Progenitor cell of endocrine pancreas (in vitro differentiated cells): Measurements from ENCODE around the gene ADAM17. TPM values are rescaled to one million over a fixed set of nuclear protein-coding genes. Genes with fewer than 3 reads are reported as not detected.

Source experiments
- DNase-seq: peaks from one replicate; pipeline ENCODE4 v3.0.0; 2021; ENCODE audit warnings: low spot score; ENCODE audit not compliant: unreplicated experiment
- H3K27ac Mint-ChIP-seq: 2 replicates; pipeline ENCODE4 v1.8.0; 2021; ENCODE audit warnings: mild to moderate bottlenecking, moderate library complexity, mixed read lengths
- H3K27me3 Mint-ChIP-seq: 2 replicates; pipeline ENCODE4 v1.8.0; 2021; ENCODE audit warnings: mixed read lengths
- H3K36me3 Mint-ChIP-seq: 2 replicates; pipeline ENCODE4 v1.8.0; 2022; ENCODE audit warnings: mixed read lengths; ENCODE audit not compliant: insufficient read depth
- H3K4me1 Mint-ChIP-seq: 2 replicates; pipeline ENCODE4 v1.8.0; 2021; ENCODE audit warnings: low read depth, mixed read lengths
- H3K4me3 Mint-ChIP-seq: 2 replicates; pipeline ENCODE4 v1.8.0; 2021; ENCODE audit warnings: low read depth, mild to moderate bottlenecking, moderate library complexity, mixed read lengths
- H3K9me3 Mint-ChIP-seq: 2 replicates; pipeline ENCODE4 v1.8.0; 2021; ENCODE audit warnings: low read depth, mixed read lengths
- total RNA-seq: library from RNA; stranded (reverse); gene quantifications from 2 replicates; pipeline ENCODE4 v1.2.1, GENCODE V29; 2021
- TF ChIP-seq, protein P1 (sequence below): fragments of 200-600 bp; sonication (generic); IDR thresholded peaks from one replicate; pipeline ENCODE4 v1.5.0; 2021; ENCODE audit warnings: antibody characterized with exemption, mild to moderate bottlenecking; ENCODE audit not compliant: unreplicated experiment

Gene ADAM17
- total RNA-seq, 1 donor from 2014 or later: 53.1 TPM

DNA sequence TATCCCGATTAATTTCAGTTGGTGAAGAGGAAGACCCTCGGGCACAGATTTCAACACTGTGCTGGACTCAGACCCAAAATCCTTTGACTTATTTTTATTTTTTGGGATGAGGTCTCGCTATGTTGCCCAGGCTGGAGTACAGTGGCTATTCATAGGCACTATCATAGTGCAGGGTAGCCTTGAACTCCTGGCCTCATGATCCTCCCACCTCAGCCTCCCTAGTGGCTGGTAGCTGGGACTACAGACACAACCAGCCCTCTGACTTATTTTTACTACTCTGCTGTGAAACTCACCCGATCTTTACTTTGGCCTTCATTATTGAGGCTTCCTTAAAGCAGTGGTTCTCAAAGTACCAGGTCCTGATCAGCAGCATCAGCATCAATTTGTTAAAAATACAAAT is 18.2 kb upstream of the ADAM17 start:
- Mint-ChIP-seq H3K36me3 (no peaks in the 10 kb centered on the region), H3K9me3 (no peaks in the 10 kb centered on the region), H3K4me1 (peaks cover 3% of the 10 kb centered on the region), H3K27ac (no peak overlapping the region), H3K27me3 (no peaks in the 10 kb centered on the region), H3K4me3 (no peak overlapping the region)
- TF ChIP-seq, protein P1, sequence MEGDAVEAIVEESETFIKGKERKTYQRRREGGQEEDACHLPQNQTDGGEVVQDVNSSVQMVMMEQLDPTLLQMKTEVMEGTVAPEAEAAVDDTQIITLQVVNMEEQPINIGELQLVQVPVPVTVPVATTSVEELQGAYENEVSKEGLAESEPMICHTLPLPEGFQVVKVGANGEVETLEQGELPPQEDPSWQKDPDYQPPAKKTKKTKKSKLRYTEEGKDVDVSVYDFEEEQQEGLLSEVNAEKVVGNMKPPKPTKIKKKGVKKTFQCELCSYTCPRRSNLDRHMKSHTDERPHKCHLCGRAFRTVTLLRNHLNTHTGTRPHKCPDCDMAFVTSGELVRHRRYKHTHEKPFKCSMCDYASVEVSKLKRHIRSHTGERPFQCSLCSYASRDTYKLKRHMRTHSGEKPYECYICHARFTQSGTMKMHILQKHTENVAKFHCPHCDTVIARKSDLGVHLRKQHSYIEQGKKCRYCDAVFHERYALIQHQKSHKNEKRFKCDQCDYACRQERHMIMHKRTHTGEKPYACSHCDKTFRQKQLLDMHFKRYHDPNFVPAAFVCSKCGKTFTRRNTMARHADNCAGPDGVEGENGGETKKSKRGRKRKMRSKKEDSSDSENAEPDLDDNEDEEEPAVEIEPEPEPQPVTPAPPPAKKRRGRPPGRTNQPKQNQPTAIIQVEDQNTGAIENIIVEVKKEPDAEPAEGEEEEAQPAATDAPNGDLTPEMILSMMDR: no peak
- no peak for DNase-seq

- H3K9me3 Mint-ChIP-seq: no peaks in the 10 kb centered on the region
- no peaks in the 10 kb centered on the region for H3K36me3 Mint-ChIP-seq
- no peaks in the 10 kb centered on the region for H3K27me3 Mint-ChIP-seq
- TF ChIP-seq, protein P1: no peak
- H3K4me3 Mint-ChIP-seq: no peak overlapping the region
- H3K4me1 Mint-ChIP-seq: peaks cover 3% of the 10 kb centered on the region
- no peak overlapping the region for H3K27ac Mint-ChIP-seq
- DNase-seq: no peak
These were observed 17.5 kb upstream of the ADAM17 start for GRCh38 chr2:9573013-9573720.

GRCh38 chr2:9570182-9571060 is 14.8 kb upstream of the ADAM17 start:
- Mint-ChIP-seq H3K4me3 (no peak overlapping the region), H3K27ac (no peak overlapping the region), H3K27me3 (no peaks in the 10 kb centered on the region), H3K36me3 (no peaks in the 10 kb centered on the region), H3K9me3 (no peaks in the 10 kb centered on the region), H3K4me1 (peaks cover 3% of the 10 kb centered on the region)
- no peak for DNase-seq
- TF ChIP-seq, protein P1: no peak

GRCh38 chr2:9565436-9566153 is 10.0 kb upstream of the ADAM17 start:
- Mint-ChIP-seq H3K4me1 (peaks cover 4% of the 10 kb centered on the region), H3K27me3 (no peaks in the 10 kb centered on the region), H3K27ac (no peak overlapping the region), H3K36me3 (no peaks in the 10 kb centered on the region), H3K9me3 (no peaks in the 10 kb centered on the region), H3K4me3 (no peak overlapping the region)
- TF ChIP-seq, protein P1: no peak
- no peak for DNase-seq

DNA sequence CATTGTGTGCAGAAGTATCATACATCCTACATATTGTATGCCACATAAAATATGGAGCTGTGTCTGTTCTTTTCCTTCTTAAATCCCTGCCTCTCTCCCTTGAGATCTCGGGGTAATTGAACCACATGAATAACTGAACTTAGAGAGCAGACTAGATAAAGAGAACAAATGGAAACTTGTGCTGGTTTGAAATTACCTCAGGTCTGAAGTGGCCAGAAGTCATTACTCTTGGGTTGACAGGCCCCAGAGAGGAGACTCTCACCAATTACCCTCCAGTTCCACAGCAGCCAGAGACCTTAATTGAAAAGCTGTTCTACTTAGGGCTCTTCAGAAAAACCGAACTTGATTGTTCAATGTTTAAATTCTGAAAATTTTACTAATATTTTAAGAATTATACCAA is 5.0 kb upstream of the ADAM17 start:
- peak overlapping the region; percentile 23 for H3K4me3 Mint-ChIP-seq
- no peaks in the 10 kb centered on the region for H3K27me3 Mint-ChIP-seq
- peaks cover 19% of the 10 kb centered on the region for H3K4me1 Mint-ChIP-seq
- H3K27ac Mint-ChIP-seq: peak overlapping the region; percentile 34
- no peaks in the 10 kb centered on the region for H3K9me3 Mint-ChIP-seq
- DNase-seq: no peak
- TF ChIP-seq, protein P1: no peak
- H3K36me3 Mint-ChIP-seq: peaks cover 1% of the 10 kb centered on the region
